Stomach (tissue), 4 donors: ENCODE measurements around the gene GLYATL1.

Experiments used
- EP300 ChIP-seq: sonication (generic); formaldehyde crosslinking; IDR thresholded peaks from one replicate; pipeline ENCODE4 v1.6.1; 2017; ENCODE audit warnings: antibody characterized with exemption
- POLR2A ChIP-seq, 4 donors: fragments of 450-650 bp; IDR thresholded peaks; one replicate each; pipeline ENCODE4 v1.6.1; 2016; ENCODE audit warnings: antibody characterized with exemption in 4 of 4, control low read depth in 2 of 4, mild to moderate bottlenecking in 1 of 4, moderate library complexity in 1 of 4
- POLR2AphosphoS5 ChIP-seq, 3 donors: sonication (generic); formaldehyde crosslinking; IDR thresholded peaks; one replicate each; pipeline ENCODE4 v1.6.1; 2016; ENCODE audit warnings: antibody characterized with exemption in 3 of 3
- TF ChIP-seq, protein P1 (sequence below), 7 experiments: fragments of 450-650 bp in 4 of 7; fragments of 200-600 bp in 3 of 7; sonication (generic) in 3 of 7; IDR thresholded peaks; one replicate each; pipeline ENCODE4 v1.5.1; 2016 to 2019; ENCODE audit warnings: antibody characterized with exemption in 7 of 7, control low read depth in 2 of 7, mild to moderate bottlenecking in 1 of 7

DNA sequence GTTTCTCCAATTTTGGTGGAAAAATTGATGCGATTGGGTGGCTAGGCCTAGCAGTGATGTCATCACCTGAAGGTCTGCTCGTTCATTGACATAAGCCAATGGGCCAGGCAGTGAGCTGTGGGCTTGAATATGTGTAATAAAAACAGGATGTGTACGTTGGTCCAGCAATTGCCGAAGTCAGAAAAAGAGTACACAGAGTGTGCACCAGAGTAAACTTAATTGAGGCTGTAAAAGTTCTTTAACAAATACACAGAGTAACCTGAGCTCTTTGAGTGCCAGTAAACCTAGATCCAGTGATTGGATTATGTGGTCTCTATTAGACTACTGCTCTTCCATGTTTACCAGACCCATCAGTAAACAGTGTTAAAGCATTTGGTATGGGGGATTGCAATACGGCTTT lies 13.0 kb upstream of the GLYATL1 start:
- TF ChIP-seq, protein P1, sequence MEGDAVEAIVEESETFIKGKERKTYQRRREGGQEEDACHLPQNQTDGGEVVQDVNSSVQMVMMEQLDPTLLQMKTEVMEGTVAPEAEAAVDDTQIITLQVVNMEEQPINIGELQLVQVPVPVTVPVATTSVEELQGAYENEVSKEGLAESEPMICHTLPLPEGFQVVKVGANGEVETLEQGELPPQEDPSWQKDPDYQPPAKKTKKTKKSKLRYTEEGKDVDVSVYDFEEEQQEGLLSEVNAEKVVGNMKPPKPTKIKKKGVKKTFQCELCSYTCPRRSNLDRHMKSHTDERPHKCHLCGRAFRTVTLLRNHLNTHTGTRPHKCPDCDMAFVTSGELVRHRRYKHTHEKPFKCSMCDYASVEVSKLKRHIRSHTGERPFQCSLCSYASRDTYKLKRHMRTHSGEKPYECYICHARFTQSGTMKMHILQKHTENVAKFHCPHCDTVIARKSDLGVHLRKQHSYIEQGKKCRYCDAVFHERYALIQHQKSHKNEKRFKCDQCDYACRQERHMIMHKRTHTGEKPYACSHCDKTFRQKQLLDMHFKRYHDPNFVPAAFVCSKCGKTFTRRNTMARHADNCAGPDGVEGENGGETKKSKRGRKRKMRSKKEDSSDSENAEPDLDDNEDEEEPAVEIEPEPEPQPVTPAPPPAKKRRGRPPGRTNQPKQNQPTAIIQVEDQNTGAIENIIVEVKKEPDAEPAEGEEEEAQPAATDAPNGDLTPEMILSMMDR (IDR thresholded peaks at IDR 0.05) = no peak
- no peak for TF ChIP-seq POLR2AphosphoS5 (IDR thresholded peaks at IDR 0.05)
- TF ChIP-seq POLR2A (IDR thresholded peaks at IDR 0.05) = no peak
- no peak for TF ChIP-seq EP300
